IgD-negative memory B cell (primary cell): ENCODE data around the gene BRCA1. TPM values are rescaled to one million over a fixed set of nuclear protein-coding genes. Genes with fewer than 3 reads are reported as not detected.
"Not testable (repeated sequence)": the region's sequence is repeated elsewhere in the genome, so short reads cannot be mapped to it uniquely, and the experiment has no call there.

Experiments
- H3K27ac Mint-ChIP-seq, 3 donors: one replicate each; pipeline ENCODE4 v1.8.0; 2020 to 2022; ENCODE audit warnings: mild to moderate bottlenecking in 3 of 3, mixed read lengths in 3 of 3, moderate library complexity in 1 of 3
- H3K27me3 Mint-ChIP-seq: one replicate; pipeline ENCODE4 v1.8.0; 2021; ENCODE audit warnings: mixed read lengths
- H3K36me3 Mint-ChIP-seq: one replicate; pipeline ENCODE4 v1.8.0; 2020; ENCODE audit warnings: mild to moderate bottlenecking, mixed read lengths
- H3K4me1 Mint-ChIP-seq, 3 donors: one replicate each; pipeline ENCODE4 v1.8.0; 2020 to 2022; ENCODE audit warnings: mixed read lengths in 3 of 3, mild to moderate bottlenecking in 1 of 3
- H3K4me3 Mint-ChIP-seq, 4 donors: one replicate each; pipeline ENCODE4 v1.8.0; 2020 to 2022; ENCODE audit warnings: mild to moderate bottlenecking in 4 of 4, mixed read lengths in 4 of 4, moderate library complexity in 3 of 4
- H3K9me3 Mint-ChIP-seq, 3 donors: one replicate each; pipeline ENCODE4 v1.8.0; 2020 to 2021; ENCODE audit warnings: mixed read lengths in 3 of 3, mild to moderate bottlenecking in 1 of 3
- polyA plus RNA-seq: library from polyadenylated mRNA; unstranded; fragments of 300-500 nt; fragmentation: Illumina TruSeq; gene quantifications from one replicate; pipeline ENCODE4 v1.2.3, GENCODE V29; 2021

The BRCA1 gene
- polyA plus RNA-seq, 1 donor from 2014 or later, result 3.2 TPM

DNA sequence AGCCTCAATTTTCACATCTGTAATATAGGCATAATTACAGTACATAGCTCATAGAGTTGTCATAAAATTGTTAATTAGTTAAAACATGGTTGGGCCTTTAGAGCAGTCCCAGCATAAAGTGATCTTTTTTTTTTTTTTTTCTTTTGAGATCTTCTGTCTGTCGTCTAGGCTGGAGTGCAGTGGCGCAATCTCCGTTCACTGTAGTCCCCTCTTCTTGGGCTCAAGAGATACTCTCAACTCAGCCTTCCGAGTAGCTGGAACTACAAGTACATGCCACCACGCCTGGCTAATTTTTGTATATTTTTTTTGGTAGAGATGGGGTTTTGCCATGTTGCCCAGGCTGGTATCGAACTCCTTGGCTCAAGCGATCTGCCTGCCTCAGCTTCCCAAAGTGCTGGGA lies 69.1 kb downstream of the BRCA1 start:
- Mint-ChIP-seq H3K36me3 (peaks cover 4% of the 10 kb centered on the region), H3K4me1 (no peaks in the 10 kb centered on the region), H3K27ac (no peak overlapping the region), H3K27me3 (no peaks in the 10 kb centered on the region), H3K9me3 (no peaks in the 10 kb centered on the region), H3K4me3 (no peak overlapping the region)

DNA sequence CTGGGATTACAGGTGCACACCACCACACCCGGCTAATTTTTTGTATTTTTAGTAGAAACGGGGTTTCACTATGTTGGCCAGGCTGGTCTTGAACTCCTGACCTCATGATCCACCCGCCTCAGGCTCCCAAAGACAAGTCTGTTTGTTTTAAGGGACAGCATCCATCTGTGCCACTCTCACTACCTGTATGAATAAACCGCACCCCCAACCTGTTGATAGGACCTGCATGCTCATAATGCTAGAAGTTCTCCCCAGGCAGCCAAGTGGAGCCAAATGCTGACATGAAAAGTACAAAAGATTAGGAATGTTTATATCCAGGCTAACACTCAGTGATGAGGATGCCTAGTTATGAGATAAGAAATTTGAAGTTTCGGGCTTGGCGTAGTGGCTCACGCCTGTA lies 72.2 kb downstream of the BRCA1 start:
- not testable (repeated sequence) for H3K4me1 Mint-ChIP-seq, H3K27me3 Mint-ChIP-seq, H3K4me3 Mint-ChIP-seq, H3K9me3 Mint-ChIP-seq, H3K36me3 Mint-ChIP-seq, H3K27ac Mint-ChIP-seq

- no peaks in the 10 kb centered on the region for H3K9me3 Mint-ChIP-seq
- H3K36me3 Mint-ChIP-seq, result peaks cover 6% of the 10 kb centered on the region
- no peaks in the 10 kb centered on the region for H3K27me3 Mint-ChIP-seq
- no peaks in the 10 kb centered on the region for H3K4me1 Mint-ChIP-seq
- H3K4me3 Mint-ChIP-seq, result no peak overlapping the region
- H3K27ac Mint-ChIP-seq, result no peak overlapping the region
These were observed 73.2 kb downstream of the BRCA1 start for GRCh38 chr17:43051969-43052368.

- Mint-ChIP-seq H3K4me1 (peaks cover 0 to 3% (median 0%) of the 10 kb centered on the region in 3 donors), H3K27ac (no peak overlapping the region), H3K9me3 (no peaks in the 10 kb centered on the region), H3K4me3 (no peak overlapping the region), H3K36me3 (peaks cover 4% of the 10 kb centered on the region), H3K27me3 (no peaks in the 10 kb centered on the region)
These were observed 81.1 kb downstream of the BRCA1 start for GRCh38 chr17:43044024-43044423.

- no peaks in the 10 kb centered on the region for H3K27me3 Mint-ChIP-seq
- H3K4me1 Mint-ChIP-seq, result peaks cover 0 to 3% (median 0%) of the 10 kb centered on the region in 3 donors
- H3K4me3 Mint-ChIP-seq, result no peak overlapping the region
- no peaks in the 10 kb centered on the region for H3K9me3 Mint-ChIP-seq
- peaks cover 4% of the 10 kb centered on the region for H3K36me3 Mint-ChIP-seq
- no peak overlapping the region for H3K27ac Mint-ChIP-seq
These were observed 81.9 kb downstream of the BRCA1 start for GRCh38 chr17:43043307-43043706.

- no peaks in the 10 kb centered on the region for H3K9me3 Mint-ChIP-seq
- H3K4me1 Mint-ChIP-seq, result peaks cover 0 to 3% (median 0%) of the 10 kb centered on the region in 3 donors
- peaks cover 4% of the 10 kb centered on the region for H3K36me3 Mint-ChIP-seq
- H3K4me3 Mint-ChIP-seq, result no peak overlapping the region
- H3K27me3 Mint-ChIP-seq, result no peaks in the 10 kb centered on the region
- H3K27ac Mint-ChIP-seq, result no peak overlapping the region
These were observed 83.0 kb downstream of the BRCA1 start for GRCh38 chr17:43042025-43042628.

- peaks cover 4% of the 10 kb centered on the region for H3K36me3 Mint-ChIP-seq
- H3K9me3 Mint-ChIP-seq, result no peaks in the 10 kb centered on the region
- H3K27me3 Mint-ChIP-seq, result no peaks in the 10 kb centered on the region
- peaks cover 0 to 3% (median 0%) of the 10 kb centered on the region in 3 donors for H3K4me1 Mint-ChIP-seq
- no peak overlapping the region for H3K27ac Mint-ChIP-seq
- no peak overlapping the region for H3K4me3 Mint-ChIP-seq
These were observed 84.5 kb downstream of the BRCA1 start for GRCh38 chr17:43040655-43041054.

- Mint-ChIP-seq H3K4me1 (peaks cover 0 to 5% (median 0%) of the 10 kb centered on the region in 3 donors), H3K36me3 (peaks cover 2% of the 10 kb centered on the region), H3K9me3 (no peaks in the 10 kb centered on the region), H3K27me3 (no peaks in the 10 kb centered on the region), H3K27ac (no peak overlapping the region), H3K4me3 (no peak overlapping the region)
These were observed 85.5 kb downstream of the BRCA1 start for GRCh38 chr17:43039646-43040045.

- H3K9me3 Mint-ChIP-seq, result no peaks in the 10 kb centered on the region
- no peak overlapping the region for H3K4me3 Mint-ChIP-seq
- H3K4me1 Mint-ChIP-seq, result peaks cover 0 to 2% (median 0%) of the 10 kb centered on the region in 3 donors
- H3K36me3 Mint-ChIP-seq, result no peaks in the 10 kb centered on the region
- H3K27me3 Mint-ChIP-seq, result no peaks in the 10 kb centered on the region
- peak overlapping the region in 1 of 3 donors; percentile 8 for H3K27ac Mint-ChIP-seq
These were observed 90.3 kb downstream of the BRCA1 start for GRCh38 chr17:43034894-43035293.

DNA sequence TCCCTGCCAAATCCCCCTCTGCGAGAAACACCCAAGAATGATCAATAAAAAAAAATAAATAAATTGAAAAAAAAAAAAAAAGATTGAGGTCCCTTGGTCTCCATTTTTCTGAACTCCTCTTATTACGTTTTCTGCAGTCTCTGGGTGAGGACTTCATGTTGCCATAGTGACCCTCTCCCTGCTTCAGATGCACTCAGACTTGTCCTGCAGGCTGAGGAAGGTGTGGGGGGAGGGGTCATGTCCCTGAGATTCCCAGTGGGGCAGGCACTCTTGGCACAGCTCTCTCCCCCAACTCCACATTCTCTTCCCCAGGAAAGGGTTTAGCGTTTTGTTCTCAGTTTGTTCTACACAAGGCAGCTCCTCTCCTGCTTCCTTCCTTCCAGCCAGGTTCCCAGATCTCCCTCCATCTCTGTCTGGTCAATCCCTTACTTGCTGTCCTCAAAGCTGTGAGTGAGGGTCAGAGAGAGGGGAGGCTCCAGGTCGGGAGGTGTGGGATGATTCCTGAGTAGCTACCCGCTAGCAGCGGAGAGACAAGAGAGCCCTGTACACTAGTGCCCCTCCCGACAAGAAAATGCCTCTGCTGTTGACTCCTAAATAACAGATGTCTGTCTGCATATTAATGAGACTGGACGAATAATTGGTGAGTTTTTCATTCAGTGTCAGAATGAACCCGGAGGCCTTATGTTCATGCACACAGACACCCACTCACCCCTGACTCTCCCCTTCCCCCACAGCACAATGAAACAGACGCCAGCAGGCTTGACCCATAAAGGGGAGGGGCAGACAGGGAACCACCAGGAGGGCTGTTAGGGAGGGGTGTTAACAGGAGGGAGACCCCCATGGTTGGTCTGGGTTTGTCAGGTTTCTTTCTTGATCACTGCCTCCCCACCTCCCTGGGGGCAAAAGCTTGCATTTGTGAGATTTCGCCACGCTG lies 90.9 kb downstream of the BRCA1 start:
- Mint-ChIP-seq H3K9me3 (no peaks in the 10 kb centered on the region), H3K36me3 (no peaks in the 10 kb centered on the region), H3K4me3 (no peak overlapping the region), H3K4me1 (peaks cover 0 to 3% (median 0%) of the 10 kb centered on the region in 3 donors), H3K27me3 (no peaks in the 10 kb centered on the region), H3K27ac (peak overlapping the region in 1 of 3 donors; percentile 7)

DNA sequence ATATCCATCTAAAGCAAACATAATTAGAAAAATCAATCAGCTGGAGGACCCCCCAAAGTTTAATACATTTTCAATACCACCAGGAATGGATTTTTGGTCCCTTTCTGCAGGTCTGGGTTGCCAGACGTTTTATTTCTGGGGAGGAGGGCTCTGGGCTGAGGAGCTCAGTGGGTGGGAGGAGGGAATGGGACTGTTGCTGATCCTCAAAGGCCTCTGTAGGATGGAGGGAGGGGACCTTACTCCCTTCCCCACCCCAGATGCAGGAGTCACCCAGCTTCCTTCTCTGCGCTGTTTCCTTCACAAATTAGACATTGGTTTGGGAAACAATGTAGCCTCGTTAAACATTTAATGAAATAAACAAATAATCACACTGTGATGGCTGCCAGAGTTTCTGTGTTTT lies 93.5 kb downstream of the BRCA1 start:
- Mint-ChIP-seq H3K9me3 (no peaks in the 10 kb centered on the region), H3K27me3 (no peaks in the 10 kb centered on the region), H3K4me3 (no peak overlapping the region), H3K27ac (no peak overlapping the region), H3K4me1 (peaks cover 0 to 4% (median 4%) of the 10 kb centered on the region in 3 donors), H3K36me3 (no peaks in the 10 kb centered on the region)

GRCh38 chr17:43030137-43030767 lies 94.9 kb downstream of the BRCA1 start:
- Mint-ChIP-seq H3K9me3 (no peaks in the 10 kb centered on the region), H3K27me3 (no peaks in the 10 kb centered on the region), H3K27ac (no peak overlapping the region), H3K4me3 (no peak overlapping the region), H3K36me3 (no peaks in the 10 kb centered on the region), H3K4me1 (peaks cover 0 to 7% (median 5%) of the 10 kb centered on the region in 3 donors)

GRCh38 chr17:43028221-43028861 lies 96.8 kb downstream of the BRCA1 start:
- Mint-ChIP-seq H3K27me3 (no peaks in the 10 kb centered on the region), H3K4me3 (peak overlapping the region in 2 of 4 donors; percentile 6 to 39), H3K9me3 (no peaks in the 10 kb centered on the region), H3K36me3 (no peaks in the 10 kb centered on the region), H3K27ac (no peak overlapping the region), H3K4me1 (peaks cover 6 to 15% (median 7%) of the 10 kb centered on the region in 3 donors)

DNA sequence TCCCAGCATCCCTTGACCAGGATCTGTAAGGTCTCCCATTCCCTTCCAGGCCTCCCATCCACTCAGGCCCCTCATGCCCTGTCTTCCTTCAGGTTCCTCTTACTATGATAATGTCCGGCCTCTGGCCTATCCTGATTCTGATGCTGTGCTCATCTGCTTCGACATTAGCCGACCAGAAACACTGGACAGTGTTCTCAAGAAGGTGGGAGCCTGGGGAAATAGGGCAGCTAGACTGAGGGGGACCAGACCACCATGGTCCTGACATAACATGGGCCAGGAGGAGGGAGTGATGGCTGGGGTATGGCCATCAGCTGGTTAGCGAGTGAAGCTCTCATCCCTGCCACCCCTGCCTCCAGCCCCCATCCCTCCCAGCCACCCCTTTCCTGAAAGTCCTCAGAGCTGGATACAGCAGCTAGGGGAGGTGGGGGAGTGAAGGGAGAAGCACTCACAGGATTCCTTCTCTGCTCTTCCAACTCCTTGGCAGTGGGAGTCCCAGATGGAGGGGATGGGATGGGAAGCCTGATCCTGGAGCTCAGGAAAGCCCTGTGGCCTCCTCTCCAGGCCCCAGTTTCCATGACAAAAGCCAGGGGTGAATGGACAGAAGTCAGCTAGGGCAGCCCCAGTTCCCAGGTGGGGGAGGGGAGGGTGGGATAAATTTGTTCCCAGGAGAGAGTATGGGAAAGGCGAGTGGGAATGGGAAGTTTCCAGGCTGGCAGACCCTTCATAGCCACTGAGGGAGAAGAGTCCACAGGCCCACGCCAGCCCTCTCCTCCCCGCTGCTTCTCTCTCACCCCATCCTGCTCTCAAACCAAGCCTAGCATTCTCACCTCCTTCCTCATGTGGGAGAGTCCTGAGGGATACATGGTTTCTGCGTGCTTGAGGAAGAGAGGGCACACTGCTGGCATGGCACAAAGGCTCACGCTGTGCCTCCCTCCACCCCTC lies 97.8 kb downstream of the BRCA1 start:
- Mint-ChIP-seq H3K27me3 (no peaks in the 10 kb centered on the region), H3K36me3 (no peaks in the 10 kb centered on the region), H3K4me3 (peak overlapping the region in 1 of 4 donors; percentile 85), H3K4me1 (peaks cover 6 to 15% (median 7%) of the 10 kb centered on the region in 3 donors), H3K9me3 (no peaks in the 10 kb centered on the region), H3K27ac (peak overlapping the region in 2 of 3 donors; percentile 81 to 83)
